NCI-H2171 treated with DMSO at 0.1 percent for 48 hours (cell line): ENCODE data around the gene PDCD11.
"Not testable (repeated sequence)": the region's sequence is repeated elsewhere in the genome, so short reads cannot be mapped to it uniquely, and the experiment has no call there.

Source experiments
- DNase-seq: peaks from one replicate; lab custom pipeline; 2025; lab: John Stamatoyannopoulos, UW

Gene PDCD11, protein sequence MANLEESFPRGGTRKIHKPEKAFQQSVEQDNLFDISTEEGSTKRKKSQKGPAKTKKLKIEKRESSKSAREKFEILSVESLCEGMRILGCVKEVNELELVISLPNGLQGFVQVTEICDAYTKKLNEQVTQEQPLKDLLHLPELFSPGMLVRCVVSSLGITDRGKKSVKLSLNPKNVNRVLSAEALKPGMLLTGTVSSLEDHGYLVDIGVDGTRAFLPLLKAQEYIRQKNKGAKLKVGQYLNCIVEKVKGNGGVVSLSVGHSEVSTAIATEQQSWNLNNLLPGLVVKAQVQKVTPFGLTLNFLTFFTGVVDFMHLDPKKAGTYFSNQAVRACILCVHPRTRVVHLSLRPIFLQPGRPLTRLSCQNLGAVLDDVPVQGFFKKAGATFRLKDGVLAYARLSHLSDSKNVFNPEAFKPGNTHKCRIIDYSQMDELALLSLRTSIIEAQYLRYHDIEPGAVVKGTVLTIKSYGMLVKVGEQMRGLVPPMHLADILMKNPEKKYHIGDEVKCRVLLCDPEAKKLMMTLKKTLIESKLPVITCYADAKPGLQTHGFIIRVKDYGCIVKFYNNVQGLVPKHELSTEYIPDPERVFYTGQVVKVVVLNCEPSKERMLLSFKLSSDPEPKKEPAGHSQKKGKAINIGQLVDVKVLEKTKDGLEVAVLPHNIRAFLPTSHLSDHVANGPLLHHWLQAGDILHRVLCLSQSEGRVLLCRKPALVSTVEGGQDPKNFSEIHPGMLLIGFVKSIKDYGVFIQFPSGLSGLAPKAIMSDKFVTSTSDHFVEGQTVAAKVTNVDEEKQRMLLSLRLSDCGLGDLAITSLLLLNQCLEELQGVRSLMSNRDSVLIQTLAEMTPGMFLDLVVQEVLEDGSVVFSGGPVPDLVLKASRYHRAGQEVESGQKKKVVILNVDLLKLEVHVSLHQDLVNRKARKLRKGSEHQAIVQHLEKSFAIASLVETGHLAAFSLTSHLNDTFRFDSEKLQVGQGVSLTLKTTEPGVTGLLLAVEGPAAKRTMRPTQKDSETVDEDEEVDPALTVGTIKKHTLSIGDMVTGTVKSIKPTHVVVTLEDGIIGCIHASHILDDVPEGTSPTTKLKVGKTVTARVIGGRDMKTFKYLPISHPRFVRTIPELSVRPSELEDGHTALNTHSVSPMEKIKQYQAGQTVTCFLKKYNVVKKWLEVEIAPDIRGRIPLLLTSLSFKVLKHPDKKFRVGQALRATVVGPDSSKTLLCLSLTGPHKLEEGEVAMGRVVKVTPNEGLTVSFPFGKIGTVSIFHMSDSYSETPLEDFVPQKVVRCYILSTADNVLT (N-terminal part only)

DNA sequence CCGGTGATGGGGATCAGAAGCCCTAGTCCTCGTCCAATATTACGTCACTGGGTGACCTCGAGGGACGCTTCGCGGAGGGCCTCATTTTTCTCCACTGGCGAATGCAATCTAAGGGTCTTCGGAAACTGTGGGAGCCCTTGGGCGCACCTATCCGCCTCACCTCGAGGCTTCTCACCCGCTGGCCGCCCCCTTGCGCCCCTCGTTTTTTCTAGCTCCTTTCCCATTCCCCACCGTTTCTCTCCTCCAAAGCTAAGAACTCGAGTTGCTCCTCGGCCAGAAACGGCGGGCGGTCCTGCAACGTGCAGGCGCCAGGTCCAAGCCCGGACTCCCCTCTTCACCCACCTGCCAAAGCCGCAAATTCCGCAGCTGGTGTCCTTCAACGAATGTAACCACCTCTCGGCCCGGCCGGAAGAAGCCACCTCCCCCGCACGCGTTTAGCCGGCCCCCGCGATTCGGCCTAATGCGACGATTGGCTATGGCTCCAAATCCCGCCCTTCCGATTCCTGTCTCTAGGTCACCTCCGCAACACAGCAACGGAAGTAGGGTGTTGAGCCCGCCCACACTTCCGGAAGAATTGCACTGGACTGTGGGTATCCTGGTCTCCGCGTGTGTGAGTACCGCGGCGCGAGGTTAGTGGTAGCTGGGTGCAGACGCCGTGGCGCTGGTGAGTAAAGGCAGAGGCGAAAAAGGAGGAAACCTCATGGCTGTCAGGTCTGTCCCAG, at the start of gene PDCD11, which contains the start of gene ATP5MK:
Gene PDCD11 (plus strand): TSS at position 560 of the 722 bp plus-strand sequence. CDS start 1,801 bp downstream, outside the sequence.
Gene ATP5MK (minus strand): TSS at position 409 of the 722 bp plus-strand sequence. CDS start 4,018 bp downstream, outside the sequence.
- peak; percentile 93 for DNase-seq

DNA sequence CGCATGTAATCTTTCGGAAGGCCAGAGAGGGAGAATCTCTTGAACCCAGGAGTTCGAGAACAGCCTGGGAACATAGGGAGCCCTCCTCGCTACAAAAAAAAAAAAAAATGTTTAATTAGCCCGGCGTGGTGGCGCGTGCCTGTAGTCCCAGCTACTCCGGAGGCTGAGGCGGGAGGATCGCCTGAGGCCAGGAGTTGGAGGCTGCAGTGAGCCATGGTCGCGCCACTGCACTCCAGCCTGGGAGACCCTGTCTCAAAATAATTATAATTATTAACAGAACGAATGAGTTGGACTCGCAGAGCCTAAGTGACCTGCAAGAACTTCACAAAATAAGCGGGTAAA, 46.3 kb upstream of the PDCD11 start:
- no peak for DNase-seq

DNA sequence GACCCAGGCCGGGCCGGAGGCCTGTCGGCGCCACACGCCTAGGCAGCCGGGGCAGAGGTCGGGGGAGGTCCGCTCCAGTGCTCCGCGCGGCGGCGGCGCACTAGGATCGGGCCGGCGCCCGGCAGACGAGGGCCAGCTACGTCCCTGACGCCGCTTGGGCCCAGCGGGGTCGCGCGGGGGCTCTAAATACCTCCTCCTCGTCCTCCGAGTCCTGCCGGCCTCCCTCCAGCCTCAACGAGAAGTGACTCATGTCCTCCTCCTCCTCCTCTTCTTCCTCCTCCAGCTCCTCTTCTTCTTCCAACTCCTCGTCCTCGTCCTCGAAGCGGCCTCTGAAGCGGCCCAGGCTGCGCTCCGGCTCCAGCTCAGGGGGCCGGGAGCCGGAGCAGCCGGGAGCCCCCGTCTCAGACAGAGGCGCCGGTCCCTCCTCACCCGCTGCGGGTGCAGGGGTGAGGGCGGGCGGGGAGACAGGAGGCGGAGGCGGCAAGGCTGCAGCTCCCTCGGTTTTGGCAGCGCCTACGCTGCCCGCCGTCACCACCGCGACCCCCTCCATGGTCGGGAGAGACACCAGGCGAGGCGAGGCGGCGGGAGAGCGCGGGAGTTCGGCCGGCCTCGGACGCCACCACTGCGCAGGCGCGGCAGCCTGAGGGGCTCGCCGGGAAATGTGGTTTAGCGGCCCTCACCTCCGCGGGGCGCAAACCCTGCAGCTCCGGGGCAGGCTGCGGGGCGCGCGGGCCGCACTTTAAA, 45.7 kb upstream of the PDCD11 start, which contains the start of gene PCGF6:
Gene PCGF6 (minus strand): TSS at position 624 of the 744 bp plus-strand sequence. CDS start 74 bp downstream, at position 550.
- DNase-seq: peak; percentile 68

DNA sequence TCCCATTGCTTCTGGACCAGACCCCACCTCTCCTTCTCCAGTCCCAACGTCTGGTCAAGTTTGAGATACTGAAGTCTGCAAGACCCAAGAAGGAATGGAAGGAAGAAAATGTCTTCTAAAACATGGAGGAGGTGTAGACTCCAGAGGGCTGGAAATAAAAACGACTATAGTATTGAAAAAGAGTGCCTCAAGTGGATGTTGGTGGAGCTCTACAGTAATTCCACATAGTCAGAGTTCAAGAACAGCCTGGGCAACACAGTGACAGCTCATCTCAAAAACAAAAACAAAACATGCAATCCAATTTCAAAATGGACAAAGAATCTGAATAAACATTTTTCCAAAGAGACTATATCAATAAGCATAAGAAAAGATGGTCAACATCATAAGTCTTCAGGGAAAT, 43.1 kb upstream of the PDCD11 start:
- no peak for DNase-seq

DNA sequence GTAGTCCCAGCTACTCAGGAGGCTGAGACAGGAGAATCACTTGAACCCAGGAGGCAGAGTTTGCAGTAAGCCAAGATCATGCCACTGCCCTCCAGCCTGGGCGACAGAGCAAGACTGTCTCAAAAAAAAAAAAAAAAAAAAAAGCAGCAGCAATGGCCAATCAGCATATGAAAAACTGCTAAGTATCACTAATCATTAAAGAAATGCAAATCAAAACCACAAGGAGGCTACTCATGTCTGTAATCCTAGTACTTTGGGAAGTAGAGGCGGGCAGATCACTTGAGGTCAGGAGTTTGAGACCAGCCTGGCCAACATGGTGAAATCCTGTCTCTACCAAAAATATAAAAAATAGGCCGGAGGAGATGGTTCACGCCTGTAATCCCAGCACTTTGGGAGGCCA, 41.9 kb upstream of the PDCD11 start:
- DNase-seq: not testable (repeated sequence)

DNA sequence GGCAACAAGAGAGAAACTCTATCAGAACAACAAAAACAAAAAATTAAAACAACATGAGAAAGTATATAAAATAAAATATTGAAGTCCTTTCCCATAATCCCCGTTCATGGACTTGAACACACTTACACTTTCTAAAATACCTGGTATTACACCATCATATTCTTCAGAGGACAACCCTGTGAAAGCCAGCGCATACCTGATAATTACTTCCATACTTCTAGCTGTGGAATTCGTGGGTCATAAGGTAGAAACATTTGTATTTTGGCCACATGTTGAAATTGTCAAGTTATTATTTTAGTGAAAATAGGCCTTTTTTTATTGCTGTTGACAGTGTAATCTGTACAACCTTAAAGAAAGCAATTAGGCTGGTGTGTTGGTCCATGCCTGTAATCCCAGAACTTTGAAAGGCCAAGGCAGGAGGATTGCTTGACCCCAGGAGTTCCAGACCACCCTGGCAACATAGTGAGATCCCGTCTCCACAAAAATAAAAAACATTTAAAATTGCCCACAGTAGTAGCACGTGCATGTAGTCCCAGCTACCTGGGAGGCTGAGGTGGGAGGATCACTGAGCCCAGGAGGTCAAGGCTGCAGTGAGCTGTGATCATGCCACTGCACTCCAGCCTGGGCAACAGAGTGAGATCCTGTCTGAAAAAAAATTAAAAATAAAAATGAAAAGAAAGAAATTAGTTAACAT, 40.4 kb upstream of the PDCD11 start:
- no peak for DNase-seq

DNA sequence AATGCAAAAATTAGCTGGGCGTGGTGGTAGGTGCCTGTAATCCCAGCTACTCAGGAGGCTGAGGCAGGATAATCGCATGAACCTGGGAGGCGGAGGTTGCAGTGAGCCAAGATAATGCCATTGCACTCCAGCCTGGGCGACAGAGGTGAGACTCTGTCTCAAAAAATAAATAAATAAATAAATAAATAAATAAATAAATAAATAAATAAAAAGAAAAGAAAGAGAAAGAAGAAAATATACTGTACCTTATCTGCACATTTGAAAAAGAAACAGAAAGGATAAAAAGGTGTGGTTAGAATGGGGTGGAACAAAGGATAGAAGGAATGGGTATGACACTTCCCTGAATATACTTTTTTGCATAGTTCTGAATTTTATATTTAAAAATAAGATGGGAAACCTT, 36.9 kb upstream of the PDCD11 start:
- DNase-seq: not testable (repeated sequence)

DNA sequence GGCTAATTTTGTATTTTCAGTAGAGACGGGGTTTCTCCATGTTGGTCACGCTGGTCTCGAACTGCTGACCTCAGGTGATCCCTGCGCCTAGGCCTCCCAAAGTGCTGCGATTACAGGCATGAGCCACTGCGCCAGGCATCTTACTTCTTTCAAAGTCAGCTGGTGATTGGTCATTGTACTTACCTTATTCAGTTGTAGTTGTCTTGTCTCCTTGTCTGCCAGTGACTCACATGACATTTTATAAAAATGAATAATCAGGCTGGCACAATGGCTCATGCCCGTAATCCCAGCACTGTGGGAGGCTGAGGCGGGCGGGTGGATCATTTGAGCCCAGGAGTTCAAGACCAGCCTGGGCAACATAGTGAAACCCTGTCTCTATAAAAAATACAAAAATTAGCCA, 35.6 kb upstream of the PDCD11 start:
- not testable (repeated sequence) for DNase-seq

DNA sequence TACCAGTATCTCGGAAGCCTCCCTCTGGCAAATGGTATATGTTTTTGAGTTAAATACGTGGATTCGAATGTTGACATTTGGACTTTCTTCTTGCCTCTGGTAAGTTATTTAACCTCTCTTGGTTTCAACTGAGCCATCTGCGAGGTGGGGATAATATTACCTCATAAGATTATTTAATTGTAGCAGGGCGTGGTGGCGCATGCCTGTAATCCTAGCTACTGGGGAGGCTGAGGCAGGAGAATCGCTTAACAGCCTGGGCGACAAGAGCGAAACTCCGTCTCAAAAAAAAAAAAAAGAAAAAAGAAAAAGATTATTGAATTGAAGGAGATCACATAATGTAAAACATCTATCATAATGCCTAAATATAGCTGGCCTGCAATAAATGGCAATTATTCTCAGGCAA, 29.0 kb upstream of the PDCD11 start:
- no peak for DNase-seq

DNA sequence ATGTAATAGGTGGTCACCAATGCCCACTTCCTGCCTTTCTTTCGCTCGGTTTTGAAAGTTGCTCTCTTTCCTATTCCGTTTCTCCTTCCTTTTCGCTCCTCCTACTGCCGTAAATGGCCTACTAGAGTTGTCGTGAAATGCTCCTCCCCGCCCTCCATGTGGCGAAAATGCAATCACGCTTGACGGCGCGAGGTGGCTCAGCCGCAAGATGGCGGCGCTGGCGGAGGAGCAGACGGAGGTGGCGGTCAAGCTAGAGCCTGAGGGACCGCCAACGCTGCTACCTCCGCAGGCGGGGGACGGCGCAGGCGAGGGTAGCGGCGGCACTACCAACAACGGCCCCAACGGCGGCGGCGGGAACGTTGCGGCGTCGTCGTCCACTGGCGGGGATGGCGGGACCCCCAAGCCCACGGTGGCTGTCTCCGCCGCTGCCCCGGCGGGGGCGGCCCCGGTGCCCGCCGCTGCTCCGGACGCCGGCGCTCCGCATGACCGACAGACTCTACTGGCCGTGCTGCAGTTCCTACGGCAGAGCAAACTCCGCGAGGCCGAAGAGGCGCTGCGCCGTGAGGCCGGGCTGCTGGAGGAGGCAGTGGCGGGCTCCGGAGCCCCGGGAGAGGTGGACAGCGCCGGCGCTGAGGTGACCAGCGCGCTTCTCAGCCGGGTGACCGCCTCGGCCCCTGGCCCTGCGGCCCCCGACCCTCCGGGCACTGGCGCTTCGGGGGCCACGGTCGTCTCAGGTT, 28.5 kb upstream of the PDCD11 start, which contains the start of gene TAF5:
Gene TAF5 (plus strand): TSS at position 195 of the 737 bp plus-strand sequence. CDS start 14 bp downstream, at position 209.
- peak; percentile 94 for DNase-seq

DNA sequence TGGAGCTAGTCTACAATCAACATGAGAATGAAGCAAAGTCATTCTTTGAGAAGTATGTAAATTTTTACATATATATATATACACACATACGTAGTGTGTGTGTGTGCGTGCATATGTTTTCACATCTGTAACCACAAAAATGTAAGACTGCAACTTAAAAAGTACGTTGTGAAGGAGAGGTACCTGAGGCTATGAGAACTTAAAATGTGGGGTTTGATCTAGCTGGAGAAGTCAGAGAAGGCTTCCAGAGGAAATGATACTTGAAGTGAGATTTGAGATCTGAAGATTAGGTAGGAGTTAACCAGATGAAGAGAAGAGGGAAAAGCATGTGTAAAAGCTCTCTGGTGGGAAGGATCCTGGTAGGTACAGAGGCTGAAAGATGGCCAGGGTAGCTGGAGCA, 22.9 kb upstream of the PDCD11 start:
- no peak for DNase-seq

DNA sequence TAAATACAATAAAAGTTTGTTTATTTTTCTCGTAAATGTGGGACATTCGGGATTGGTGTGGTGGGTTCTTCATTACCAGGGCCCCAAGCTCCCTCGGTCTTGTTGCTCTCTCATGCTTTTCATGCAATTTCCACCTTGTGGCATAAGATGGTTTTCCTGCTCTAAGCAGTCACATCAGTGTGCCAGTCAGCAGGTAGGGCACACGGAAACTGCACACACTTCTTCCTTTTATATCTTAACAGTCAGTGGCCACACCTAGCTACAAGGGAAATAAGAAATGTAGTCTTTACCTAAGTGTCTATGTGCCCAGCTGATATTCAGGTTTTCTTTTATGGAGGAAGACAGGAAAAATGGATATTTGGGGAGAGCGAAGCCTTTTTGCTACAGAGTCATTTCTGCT, 22.2 kb upstream of the PDCD11 start:
- no peak for DNase-seq

DNA sequence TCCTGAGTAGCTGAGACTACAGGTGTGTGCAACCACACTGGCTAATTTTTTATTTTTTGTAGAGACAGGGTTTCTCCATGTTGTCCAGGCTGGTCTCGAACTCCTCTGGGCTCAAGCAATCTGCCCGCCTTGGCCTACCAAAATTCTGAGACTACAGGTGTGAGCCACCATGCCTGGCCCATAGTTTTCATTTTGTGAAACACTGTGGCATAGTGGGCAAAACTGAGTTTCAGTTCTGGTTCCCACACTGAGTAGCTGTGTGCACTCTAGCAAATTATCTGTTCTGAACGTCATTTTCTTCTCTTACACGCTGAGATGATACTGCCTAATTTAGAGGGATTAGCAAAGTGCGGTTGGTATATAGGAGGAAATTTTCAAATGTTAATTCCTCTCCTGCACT, 13.7 kb upstream of the PDCD11 start:
- DNase-seq: no peak

DNA sequence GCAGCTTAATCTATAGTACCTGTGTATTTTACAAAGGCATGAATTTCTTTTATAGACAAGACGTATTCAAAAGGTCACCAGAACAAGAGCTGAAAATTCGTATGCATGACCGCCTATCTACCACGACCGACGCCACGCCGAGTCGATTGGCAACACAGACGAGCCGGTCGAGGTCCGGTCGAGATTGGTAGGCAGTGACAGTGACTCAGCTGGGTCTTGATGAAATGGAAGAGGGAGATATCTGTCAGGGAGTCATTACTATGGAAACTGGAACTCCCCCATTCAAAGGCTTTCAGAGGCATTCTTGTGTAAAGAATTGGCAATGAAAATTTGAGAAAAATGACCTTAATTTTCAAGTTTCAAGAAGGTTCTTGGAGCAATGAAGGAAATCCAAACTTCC, 2.2 kb upstream of the PDCD11 start:
- no peak for DNase-seq

DNA sequence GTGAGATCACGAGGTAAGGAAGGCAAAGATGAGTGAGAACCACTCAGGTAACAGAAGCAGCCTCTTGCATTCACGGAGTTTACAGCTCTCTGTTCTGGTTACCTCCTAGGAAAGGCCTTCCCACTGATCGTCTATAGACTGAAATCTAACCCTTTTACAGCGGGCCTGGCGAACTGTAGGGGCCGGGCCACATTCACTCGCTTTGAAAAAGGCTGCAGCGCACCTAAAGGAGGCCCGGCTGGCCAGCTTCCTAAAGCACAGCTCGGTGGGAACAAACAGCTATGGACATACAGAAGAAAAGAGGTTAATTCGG, 716 bp upstream of the PDCD11 start:
- DNase-seq: no peak

DNA sequence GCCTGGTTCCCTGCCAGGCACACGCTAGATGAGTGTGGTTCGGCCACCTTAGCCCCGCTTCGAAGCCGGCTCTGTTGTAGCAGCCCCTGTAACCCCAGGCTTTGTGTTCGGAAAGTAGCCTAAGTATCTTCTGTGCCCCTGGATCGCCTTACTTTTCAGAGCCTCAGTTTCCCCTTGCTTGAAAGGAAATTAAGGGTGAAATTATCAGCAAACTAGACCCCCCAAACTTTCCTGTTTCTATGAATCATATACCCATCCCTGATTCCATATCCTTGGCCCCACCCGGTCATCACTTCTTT, 312 bp downstream of the PDCD11 start:
- DNase-seq: no peak

DNA sequence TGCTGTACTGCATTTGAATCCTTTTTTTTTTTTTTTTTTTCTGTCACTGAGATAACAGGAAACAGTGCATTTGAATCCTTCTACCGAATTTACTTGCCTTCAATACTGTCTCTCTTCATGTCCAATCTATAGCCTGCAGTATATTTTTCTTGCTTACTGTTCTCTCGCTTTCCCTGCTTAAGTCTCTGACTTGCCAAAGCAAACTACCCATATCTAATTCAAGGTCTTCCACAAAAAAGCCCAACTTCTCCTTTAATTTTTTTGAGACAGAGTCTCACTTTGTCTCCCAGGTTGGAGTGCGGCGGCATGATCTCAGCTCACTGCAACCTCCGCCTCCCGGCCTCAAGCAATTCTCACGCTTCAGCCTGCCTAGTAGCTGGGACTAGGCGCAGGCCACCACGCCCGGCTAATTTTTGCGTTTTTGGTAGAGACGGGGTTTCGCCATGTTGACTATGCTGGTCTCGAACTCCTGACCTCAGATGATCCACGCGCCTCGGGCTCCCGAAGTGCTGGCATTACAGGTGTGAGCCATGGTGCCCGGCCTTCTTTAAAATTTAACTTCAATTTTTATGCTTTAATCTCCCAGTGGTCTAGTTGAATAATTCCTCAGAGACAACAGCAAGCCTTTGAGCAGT, 882 bp downstream of the PDCD11 start:
- DNase-seq: no peak

DNA sequence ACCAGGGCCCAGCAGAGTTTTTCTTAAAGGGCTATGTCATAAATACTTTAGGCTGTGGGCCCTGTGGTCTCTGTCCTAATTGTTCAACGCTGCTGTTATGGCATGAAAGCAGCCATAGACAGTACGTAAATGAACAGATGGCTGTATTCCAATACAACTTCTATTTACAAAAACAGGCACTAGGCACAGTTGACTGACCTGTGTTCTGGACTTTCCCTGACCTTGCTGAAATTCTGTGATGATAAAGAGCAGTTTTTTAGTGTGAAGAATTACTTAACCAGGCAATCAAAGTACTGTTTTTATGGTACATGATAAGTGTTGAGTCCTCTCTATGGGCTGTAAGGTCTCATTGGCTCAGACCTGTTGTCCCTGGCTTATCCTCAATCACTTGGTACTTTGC, 17.1 kb downstream of the PDCD11 start:
- no peak for DNase-seq

DNA sequence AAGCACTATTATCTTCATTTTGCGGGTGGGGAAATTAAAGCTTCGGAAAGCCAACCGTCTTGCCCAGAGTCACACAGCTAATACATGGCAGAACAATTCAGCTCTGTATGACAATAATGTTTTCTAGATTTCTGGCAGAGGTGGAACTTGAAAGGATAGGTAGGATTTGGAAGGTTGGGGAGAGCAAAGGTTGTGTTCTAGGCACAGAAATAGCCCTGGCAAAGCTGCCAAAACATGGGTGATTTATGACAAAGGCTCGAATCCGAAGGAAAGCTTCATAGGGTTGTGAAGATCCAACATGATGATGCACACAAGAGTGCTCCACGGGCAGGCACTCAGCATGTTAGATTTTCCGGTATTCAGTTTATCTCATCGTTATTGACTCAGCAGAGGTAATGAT, 19.2 kb downstream of the PDCD11 start:
- DNase-seq: no peak
